Measurements from ENCODE around the gene ATP8A1.

DNA sequence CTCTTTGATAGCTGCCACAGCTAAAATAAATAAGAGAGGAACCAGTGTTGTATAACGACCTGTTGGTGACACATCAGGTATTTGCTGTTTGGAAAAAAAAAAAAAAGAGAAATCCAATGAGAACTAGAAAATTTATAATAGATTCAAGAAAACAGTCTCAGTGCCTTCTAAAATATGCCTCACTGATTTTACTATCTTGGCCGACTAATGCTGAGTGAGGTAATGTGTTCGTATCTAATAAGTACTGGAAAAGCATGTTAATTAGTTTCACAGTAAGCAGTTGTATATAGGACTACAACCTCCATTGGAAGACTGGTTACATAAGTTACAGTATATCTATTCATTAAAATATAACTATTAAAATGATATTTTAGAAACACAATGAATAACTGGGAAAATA lies 32.4 kb downstream of the ATP8A1 start:
- TF ChIP-seq EZH2 (IDR thresholded peaks at IDR 0.05; ENCODE audit: borderline replicate concordance, low read depth, low read length, severe bottlenecking), result no peak
- TF ChIP-seq, protein P1, sequence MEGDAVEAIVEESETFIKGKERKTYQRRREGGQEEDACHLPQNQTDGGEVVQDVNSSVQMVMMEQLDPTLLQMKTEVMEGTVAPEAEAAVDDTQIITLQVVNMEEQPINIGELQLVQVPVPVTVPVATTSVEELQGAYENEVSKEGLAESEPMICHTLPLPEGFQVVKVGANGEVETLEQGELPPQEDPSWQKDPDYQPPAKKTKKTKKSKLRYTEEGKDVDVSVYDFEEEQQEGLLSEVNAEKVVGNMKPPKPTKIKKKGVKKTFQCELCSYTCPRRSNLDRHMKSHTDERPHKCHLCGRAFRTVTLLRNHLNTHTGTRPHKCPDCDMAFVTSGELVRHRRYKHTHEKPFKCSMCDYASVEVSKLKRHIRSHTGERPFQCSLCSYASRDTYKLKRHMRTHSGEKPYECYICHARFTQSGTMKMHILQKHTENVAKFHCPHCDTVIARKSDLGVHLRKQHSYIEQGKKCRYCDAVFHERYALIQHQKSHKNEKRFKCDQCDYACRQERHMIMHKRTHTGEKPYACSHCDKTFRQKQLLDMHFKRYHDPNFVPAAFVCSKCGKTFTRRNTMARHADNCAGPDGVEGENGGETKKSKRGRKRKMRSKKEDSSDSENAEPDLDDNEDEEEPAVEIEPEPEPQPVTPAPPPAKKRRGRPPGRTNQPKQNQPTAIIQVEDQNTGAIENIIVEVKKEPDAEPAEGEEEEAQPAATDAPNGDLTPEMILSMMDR (IDR thresholded peaks at IDR 0.05; ENCODE audit: borderline replicate concordance, extremely low read depth, low read length, poor library complexity, severe bottlenecking), result no peak
